HFF-Myc (cell line): ENCODE results near the gene RIT2.

Source experiments
- DNase-seq: peaks from one replicate; pipeline ENCODE4 v3.0.0-alpha.2; 2011; ENCODE audit warnings: low read depth; ENCODE audit errors: extremely low read depth
- H3K4me3 ChIP-seq: replicated peaks from 2 replicates; pipeline ENCODE4 v1.5.1; 2011; ENCODE audit warnings: low read depth, mild to moderate bottlenecking, control low read depth, low read length
- CTCF ChIP-seq: IDR thresholded peaks from 2 replicates; pipeline ENCODE4 v1.5.1; 2012; ENCODE audit warnings: mild to moderate bottlenecking, low read depth, low read length, control low read depth; ENCODE audit errors: missing control alignments

The RIT2 gene

DNA sequence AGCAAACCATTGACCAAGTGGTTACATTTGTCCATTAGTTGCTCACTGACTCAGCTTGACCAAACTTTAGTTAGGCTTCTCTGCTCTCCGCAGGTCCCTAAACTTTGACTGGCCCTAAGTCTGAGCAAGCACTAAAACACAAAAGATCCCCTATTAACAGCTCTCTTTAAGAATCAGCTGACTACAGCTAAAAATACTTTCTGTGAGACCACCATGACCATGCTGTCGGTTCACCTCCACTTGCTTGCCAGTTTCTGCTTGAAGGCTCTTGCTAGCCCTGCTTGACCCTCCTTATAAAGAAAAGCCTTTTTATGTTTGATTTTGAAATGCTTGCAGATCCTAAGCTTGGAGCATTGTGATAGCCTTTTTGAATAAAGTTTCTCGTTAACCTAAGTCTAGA lies 40.4 kb upstream of the RIT2 start:
- no peak for TF ChIP-seq CTCF
- DNase-seq, result no peak
- no peak overlapping the region for H3K4me3 ChIP-seq

DNA sequence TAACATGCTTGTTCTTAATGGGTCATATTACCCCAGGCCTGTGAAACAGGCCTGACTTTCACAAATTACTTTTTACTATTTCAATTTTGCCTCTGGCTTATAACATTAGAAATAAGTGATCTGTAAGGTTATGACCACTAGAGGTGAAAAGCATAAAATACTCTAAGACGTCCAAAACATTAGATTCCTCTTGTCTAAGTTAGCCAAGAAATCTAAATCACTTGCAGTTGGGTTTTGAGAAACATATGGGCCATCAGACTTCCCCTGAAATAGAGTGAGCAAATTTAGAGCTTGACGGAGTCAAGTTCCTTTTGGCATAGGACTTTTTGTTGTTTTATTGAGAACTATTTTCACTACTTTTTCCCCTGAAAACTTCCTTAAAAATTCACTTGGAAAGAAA lies 32.7 kb upstream of the RIT2 start:
- no peak for DNase-seq
- no peak for TF ChIP-seq CTCF
- no peak overlapping the region for H3K4me3 ChIP-seq

- H3K4me3 ChIP-seq, result no peak overlapping the region
- no peak for TF ChIP-seq CTCF
- no peak for DNase-seq
Measured at GRCh38 chr18:43141208-43141607, 25.7 kb upstream of the RIT2 start.

DNA sequence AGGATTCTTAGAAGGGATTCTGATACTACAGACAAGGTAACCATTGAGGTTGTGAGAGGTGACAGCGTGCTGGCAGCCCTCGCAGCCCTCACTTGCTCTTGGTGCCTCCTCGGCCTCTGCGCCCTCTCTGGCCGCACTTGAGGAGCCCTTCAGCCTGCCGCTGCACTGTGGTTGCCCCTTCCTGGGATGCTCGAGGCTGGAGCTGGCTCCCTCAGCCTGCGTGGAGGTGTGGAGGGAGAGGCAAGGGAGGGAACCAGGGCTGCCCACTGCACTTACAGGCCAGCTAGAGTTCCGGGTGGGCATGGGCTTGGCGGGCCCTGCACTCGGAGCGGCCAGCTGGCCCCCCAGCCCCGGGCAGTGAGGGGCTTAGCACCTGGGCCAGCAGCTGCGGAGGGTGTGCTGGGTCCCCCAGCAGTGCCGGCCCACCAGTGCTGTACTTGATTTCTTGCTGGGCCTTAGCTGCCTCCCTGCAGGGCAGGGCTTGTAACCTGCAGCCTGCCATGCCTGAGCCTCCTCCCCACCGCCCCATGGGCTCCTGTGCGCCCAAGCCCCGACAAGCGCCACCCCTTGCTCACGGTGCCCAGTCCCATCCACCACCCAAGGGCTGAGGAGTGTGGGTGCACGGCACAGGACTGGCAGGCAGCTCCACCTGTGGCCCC lies 23.9 kb upstream of the RIT2 start:
- DNase-seq, result no peak
- TF ChIP-seq CTCF, result no peak
- no peak overlapping the region for H3K4me3 ChIP-seq

GRCh38 chr18:43134876-43135275 lies 19.4 kb upstream of the RIT2 start:
- DNase-seq, result no peak
- no peak overlapping the region for H3K4me3 ChIP-seq
- TF ChIP-seq CTCF, result no peak

GRCh38 chr18:43130716-43131260 lies 15.3 kb upstream of the RIT2 start:
- no peak for DNase-seq

More at GRCh38 chr18:43130716-43131260, 15.3 kb upstream of the RIT2 start:
- no peak for TF ChIP-seq CTCF
- H3K4me3 ChIP-seq, result no peak overlapping the region
